Activated CD4-positive, alpha-beta T cell treated with anti-CD3 and anti-CD28 coated beads, Interleukin-2, Interleukin-4, amounts not matched to agents 100 ng/mL and 50 ng/mL, durations not matched to agents 16 hours and 8 hours (primary cell): Measurements from ENCODE around the gene GPR21.

Experiments used
- DNase-seq: peaks from one replicate; pipeline ENCODE4 v3.0.0-alpha.2; 2020; ENCODE audit warnings: low spot score

The GPR21 gene

GRCh38 chr9:123063896-123064295, 30.4 kb downstream of the GPR21 start:
- DNase-seq = no peak

- DNase-seq = no peak
These were observed 31.2 kb downstream of the GPR21 start for GRCh38 chr9:123064716-123065115.

- DNase-seq = no peak
These were observed 31.7 kb downstream of the GPR21 start for GRCh38 chr9:123065196-123065595.

GRCh38 chr9:123067136-123067535, 33.7 kb downstream of the GPR21 start:
- no peak for DNase-seq

GRCh38 chr9:123069010-123069481, 35.6 kb downstream of the GPR21 start:
- DNase-seq = no peak

DNA sequence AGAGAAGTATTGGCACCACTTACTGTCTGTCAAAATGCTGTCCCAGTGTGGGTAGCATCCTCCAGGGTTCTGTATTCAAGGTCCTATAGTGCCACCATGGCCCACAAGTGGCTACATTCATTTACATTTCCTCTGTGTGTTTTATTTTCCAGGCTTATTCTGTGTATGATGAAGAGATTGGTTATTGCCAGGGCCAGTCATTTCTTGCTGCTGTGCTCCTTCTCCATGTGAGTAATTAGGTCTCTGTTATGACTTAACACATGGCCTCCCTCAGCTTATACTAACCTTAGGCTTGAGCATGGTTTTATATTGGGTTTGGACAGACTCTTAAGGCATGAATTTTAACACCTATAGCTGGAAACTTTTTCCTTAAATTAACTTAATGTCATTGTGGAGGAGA, 36.7 kb downstream of the GPR21 start:
- peak; percentile 53 for DNase-seq

DNA sequence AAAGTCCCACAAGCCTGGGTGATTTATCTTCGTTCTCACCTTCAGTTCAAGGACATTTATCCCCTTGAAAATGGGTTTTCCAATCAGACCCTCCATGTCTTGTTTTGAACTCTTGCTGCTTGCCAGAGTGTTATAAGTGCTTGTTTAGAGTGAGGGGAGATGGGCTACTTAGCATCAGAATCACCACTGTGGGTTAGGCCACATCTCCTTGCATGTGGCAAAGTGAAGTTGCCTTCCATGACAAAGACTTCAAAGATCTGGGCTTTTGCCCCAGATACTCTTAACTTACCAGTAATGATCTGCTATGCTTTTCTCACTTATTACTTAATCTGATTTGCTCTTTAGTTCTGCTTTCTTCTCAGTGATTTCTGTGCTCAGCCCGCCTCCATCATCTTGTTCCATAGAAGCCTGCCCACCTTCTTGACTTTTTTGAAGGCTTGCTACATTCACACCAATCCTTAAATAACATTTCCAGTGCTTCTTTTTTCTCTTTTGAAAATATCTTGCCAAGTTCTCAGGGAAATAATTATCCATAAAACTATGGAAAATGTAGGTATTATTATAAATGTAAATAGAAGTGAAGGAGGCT, 39.0 kb downstream of the GPR21 start:
- no peak for DNase-seq

- no peak for DNase-seq
These were observed 40.0 kb downstream of the GPR21 start for GRCh38 chr9:123073441-123073840.

GRCh38 chr9:123073991-123074422, 40.5 kb downstream of the GPR21 start:
- no peak for DNase-seq

- no peak for DNase-seq
These were observed 41.2 kb downstream of the GPR21 start for GRCh38 chr9:123074628-123075027.

GRCh38 chr9:123080444-123080843, 47.0 kb downstream of the GPR21 start:
- DNase-seq = no peak

- no peak for DNase-seq
These were observed 48.4 kb downstream of the GPR21 start for GRCh38 chr9:123081824-123082223.

GRCh38 chr9:123083680-123084079, 50.2 kb downstream of the GPR21 start:
- DNase-seq = no peak

GRCh38 chr9:123084256-123084655, 50.8 kb downstream of the GPR21 start:
- DNase-seq = no peak
